Large intestine (tissue), 3 donors: ENCODE measurements around the gene RPL19. TPM values are rescaled to one million over a fixed set of nuclear protein-coding genes. Genes with fewer than 3 reads are reported as not detected.

Source experiments
- DNase-seq, 2 donors: peaks; one replicate each; pipeline versions ENCODE4 v3.0.0 to v3.0.0-alpha.2; 2013
- H3K27ac ChIP-seq: one replicate; pipeline ENCODE4 v1.5.1; 2013; ENCODE audit warnings: low read length
- H3K27me3 ChIP-seq: 2 replicates; pipeline ENCODE4 v1.6.1; 2013; ENCODE audit warnings: low read length; ENCODE audit not compliant: control insufficient read depth, insufficient read depth
- H3K36me3 ChIP-seq: 2 replicates; pipeline ENCODE4 v1.6.1; 2013; ENCODE audit warnings: low read length; ENCODE audit not compliant: control insufficient read depth, insufficient read depth
- H3K4me1 ChIP-seq: one replicate; pipeline ENCODE4 v1.6.1; 2013; ENCODE audit warnings: low read length; ENCODE audit not compliant: control insufficient read depth, insufficient read depth
- H3K4me3 ChIP-seq: one replicate; pipeline ENCODE4 v1.5.1; 2013; ENCODE audit warnings: low read length
- H3K9me3 ChIP-seq: one replicate; pipeline ENCODE4 v1.6.1; 2013; ENCODE audit warnings: mild to moderate bottlenecking, low read depth, low read length, moderate library complexity; ENCODE audit not compliant: control insufficient read depth
- WGBS: methylation state at CpG from one replicate; pipeline ENCODE4 v1.1.5; 2013; ENCODE audit warnings: low lambda C conversion rate; ENCODE audit not compliant: insufficient coverage; 5-methylcytosine and 5-hydroxymethylcytosine counted together
- polyA plus RNA-seq: library from polyadenylated mRNA; unstranded; fragments of 120-200 nt; gene quantifications from one replicate; pipeline ENCODE4 v1.2.1, GENCODE V29; 2013

RPL19 gene
- polyA plus RNA-seq, 1 donor: 2,491 TPM

- DNase-seq: no peak
- Histone ChIP-seq H3K27ac (no peak overlapping the region), H3K4me1 (peaks cover 13% of the 10 kb centered on the region), H3K36me3 (peaks cover 14% of the 10 kb centered on the region), H3K9me3 (peaks cover 3% of the 10 kb centered on the region), H3K4me3 (no peak overlapping the region), H3K27me3 (peaks cover 35% of the 10 kb centered on the region)
- 60% methylated on average over 1 of the region's 8 CpGs for WGBS
Measured at GRCh38 chr17:39208893-39209292, 8.8 kb downstream of the RPL19 start.

GRCh38 chr17:39209317-39210092, 9.4 kb downstream of the RPL19 start:
- peak; percentile 51 to 62 for DNase-seq
- H3K27ac ChIP-seq: no peak overlapping the region
- no CpG with 5 or more reads among the region's 39 CpGs for WGBS
- peak overlapping the region; percentile 16 for H3K4me3 ChIP-seq
- peaks cover 3% of the 10 kb centered on the region for H3K9me3 ChIP-seq
- H3K27me3 ChIP-seq: peaks cover 39% of the 10 kb centered on the region
- H3K36me3 ChIP-seq: peaks cover 8% of the 10 kb centered on the region
- peaks cover 13% of the 10 kb centered on the region for H3K4me1 ChIP-seq

DNA sequence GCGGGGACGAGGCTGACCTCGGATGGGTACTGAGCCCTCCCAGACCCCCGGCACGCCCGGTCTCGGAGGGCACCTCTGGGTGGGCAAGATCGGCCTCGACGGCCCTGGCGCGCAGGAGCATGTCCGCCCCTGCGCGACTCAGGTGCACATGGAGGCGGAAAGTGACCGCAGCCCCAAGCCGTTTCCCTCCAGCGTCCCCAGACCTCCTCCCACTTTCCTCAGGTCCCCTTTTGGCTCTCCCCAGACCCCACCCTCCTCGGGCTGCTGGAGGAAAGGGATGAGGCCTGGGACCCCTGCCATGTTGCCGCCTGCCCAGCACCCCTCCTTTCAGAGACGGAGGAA, 10.0 kb downstream of the RPL19 start:
- Histone ChIP-seq H3K27me3 (peaks cover 44% of the 10 kb centered on the region), H3K4me3 (peak overlapping the region; percentile 16), H3K4me1 (peaks cover 13% of the 10 kb centered on the region), H3K27ac (no peak overlapping the region), H3K36me3 (peaks cover 2% of the 10 kb centered on the region), H3K9me3 (peaks cover 3% of the 10 kb centered on the region)
- DNase-seq: no peak
- no CpG with 5 or more reads among the region's 22 CpGs for WGBS

DNA sequence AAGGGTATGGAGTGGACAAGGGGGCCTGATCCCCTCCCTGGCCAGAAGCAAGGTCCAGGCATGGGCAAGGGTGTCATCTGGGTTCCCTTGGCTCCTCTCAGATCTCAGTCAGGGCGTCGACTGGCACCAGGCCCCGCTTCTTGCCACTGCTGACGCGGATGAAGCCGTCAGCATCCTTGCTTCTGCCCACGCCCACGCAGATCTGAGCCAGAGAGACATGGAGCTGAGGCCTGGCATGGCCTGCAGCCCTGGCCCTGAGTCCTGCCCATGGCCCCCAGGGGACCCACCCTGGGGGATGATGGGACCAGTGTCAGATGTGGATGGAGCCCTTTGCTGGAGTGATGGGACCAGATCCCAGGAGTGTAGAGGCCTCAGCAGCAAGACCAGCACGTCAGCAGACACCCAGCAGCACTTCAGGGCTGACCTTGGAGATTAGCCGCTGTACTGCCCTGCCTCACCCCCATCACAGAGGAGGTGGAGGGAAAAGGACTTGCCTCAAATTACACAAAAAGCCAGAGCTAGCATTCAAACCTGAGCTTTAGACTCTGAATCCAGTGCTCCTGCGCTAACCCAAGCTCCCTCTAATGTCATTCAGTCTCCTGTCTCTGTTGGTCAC, 12.2 kb downstream of the RPL19 start:
- H3K27me3 ChIP-seq: peaks cover 60% of the 10 kb centered on the region
- no peaks in the 10 kb centered on the region for H3K36me3 ChIP-seq
- H3K4me3 ChIP-seq: no peak overlapping the region
- peaks cover 13% of the 10 kb centered on the region for H3K4me1 ChIP-seq
- H3K27ac ChIP-seq: no peak overlapping the region
- DNase-seq: no peak
- H3K9me3 ChIP-seq: peaks cover 3% of the 10 kb centered on the region
- WGBS: no CpG with 5 or more reads among the region's 11 CpGs

DNA sequence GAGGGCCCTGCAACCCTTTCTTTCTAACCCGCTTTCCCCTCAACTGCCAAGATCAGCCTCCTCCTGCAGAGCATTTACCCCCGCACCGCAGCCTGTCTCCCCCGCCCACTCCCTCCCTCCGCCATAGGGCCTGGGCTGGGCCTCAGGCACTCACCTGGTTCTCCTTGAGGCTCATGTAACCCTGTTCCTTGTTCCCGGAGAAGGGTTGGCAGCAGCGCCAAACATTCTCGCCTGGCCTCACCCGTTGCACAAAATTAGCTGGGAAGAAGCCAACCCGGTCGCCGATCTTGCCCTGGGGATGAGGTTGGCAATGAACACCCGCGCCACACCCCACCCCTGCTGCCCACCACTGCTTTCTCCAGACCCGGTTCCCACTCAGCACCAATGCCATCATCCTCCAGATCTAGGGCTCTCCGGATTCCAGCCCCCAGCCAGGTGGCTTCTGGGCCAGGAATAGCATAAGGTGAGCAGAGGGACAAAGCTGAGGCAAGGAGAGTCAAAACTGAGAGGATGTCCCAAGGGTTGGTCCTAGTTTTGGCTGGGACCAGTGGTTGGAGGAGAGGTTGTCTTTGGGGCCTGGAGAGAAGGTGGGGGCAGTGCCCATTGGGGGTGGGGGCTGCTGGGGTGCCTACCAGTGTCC, 12.9 kb downstream of the RPL19 start:
- DNase-seq: no peak
- peaks cover 13% of the 10 kb centered on the region for H3K4me1 ChIP-seq
- no peak overlapping the region for H3K4me3 ChIP-seq
- H3K27ac ChIP-seq: no peak overlapping the region
- WGBS: no CpG with 5 or more reads among the region's 16 CpGs
- H3K27me3 ChIP-seq: peaks cover 65% of the 10 kb centered on the region
- H3K36me3 ChIP-seq: no peaks in the 10 kb centered on the region
- peaks cover 3% of the 10 kb centered on the region for H3K9me3 ChIP-seq

GRCh38 chr17:39213852-39214251, 13.8 kb downstream of the RPL19 start:
- H3K36me3 ChIP-seq: no peaks in the 10 kb centered on the region

GRCh38 chr17:39217734-39218369, 17.8 kb downstream of the RPL19 start:
- Histone ChIP-seq H3K27me3 (peaks cover 55% of the 10 kb centered on the region), H3K36me3 (no peaks in the 10 kb centered on the region), H3K4me3 (no peak overlapping the region), H3K4me1 (no peaks in the 10 kb centered on the region), H3K27ac (no peak overlapping the region), H3K9me3 (no peaks in the 10 kb centered on the region)
- WGBS: no CpG with 5 or more reads among the region's 24 CpGs
- DNase-seq: no peak

More at GRCh38 chr17:39213852-39214251, 13.8 kb downstream of the RPL19 start:
- H3K27me3 ChIP-seq: peaks cover 64% of the 10 kb centered on the region
- no peak overlapping the region for H3K4me3 ChIP-seq
- peaks cover 3% of the 10 kb centered on the region for H3K9me3 ChIP-seq
- H3K27ac ChIP-seq: no peak overlapping the region
- no CpG with 5 or more reads among the region's 9 CpGs for WGBS
- H3K4me1 ChIP-seq: peaks cover 13% of the 10 kb centered on the region
- DNase-seq: no peak

DNA sequence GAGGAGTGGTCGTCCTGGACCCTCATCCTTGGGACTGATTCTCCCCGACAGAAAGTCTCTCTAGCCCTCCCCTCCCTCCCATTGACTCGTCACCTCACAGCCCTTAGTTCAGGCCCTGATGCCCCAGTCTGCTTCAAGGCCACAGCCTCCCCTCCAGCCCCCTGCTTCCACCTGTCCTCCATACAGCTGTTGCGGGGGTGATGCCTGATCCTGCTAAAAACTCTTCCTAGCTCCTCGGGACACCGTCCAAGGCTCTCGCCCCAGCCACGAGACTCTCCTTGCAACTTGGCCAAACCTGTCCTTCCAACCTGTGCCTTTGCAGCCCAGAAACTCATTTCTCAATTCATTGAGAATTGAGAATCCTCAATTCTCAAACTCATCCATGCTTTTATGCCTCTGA, 18.8 kb downstream of the RPL19 start:
- Histone ChIP-seq H3K9me3 (no peaks in the 10 kb centered on the region), H3K4me3 (no peak overlapping the region), H3K27ac (no peak overlapping the region), H3K4me1 (no peaks in the 10 kb centered on the region), H3K27me3 (peaks cover 62% of the 10 kb centered on the region), H3K36me3 (no peaks in the 10 kb centered on the region)
- no CpG with 5 or more reads among the region's 8 CpGs for WGBS
- DNase-seq: no peak

DNA sequence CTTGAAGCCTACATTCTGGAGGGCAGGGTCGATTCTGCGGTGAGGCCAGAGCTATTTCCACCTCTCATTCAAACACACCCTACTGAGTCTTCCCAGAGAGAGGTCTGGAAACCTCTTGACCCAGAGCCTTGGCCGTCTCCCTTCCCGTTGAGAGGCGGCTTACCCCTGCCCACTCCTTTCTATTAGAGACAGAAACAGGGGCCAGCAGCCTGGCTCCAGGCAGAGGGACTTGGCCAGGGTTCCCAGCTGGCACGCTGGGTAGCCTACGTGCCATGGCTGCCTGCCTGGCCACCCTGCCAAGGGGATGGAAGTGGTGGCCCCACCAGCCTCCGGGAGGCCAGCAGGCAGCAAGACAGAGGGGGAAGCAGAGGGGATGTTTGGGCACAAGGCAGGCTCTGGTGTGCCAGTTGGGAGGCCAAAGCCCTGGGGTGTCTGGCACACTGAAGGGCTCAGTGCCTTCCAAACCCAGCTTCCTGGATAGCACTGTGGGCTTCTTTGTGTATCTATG, 19.6 kb downstream of the RPL19 start:
- Histone ChIP-seq H3K4me1 (peaks cover under 1% of the 10 kb centered on the region), H3K27me3 (peaks cover 64% of the 10 kb centered on the region), H3K36me3 (no peaks in the 10 kb centered on the region), H3K9me3 (no peaks in the 10 kb centered on the region), H3K4me3 (no peak overlapping the region), H3K27ac (no peak overlapping the region)
- DNase-seq: no peak
- WGBS: no CpG with 5 or more reads among the region's 8 CpGs

DNA sequence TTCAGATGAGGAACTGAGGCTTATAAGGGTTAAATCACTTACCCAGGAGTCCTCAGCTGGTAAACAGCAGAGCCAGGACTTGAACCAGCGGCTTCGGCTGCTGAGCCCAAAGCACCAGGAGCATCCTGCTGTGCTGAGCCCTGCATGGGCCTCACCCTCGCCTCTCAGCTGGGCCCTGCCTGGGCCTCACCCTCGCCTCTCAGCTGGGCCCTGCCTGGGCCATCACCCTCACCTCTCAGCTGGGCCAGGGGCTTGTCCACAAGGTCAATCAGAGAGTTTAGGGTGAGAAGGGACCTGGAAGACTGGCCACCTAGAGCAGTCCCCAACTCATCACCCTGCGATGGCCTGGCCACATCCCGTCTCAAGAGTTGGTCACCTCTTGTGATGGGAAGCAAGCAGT, 21.5 kb downstream of the RPL19 start:
- peaks cover 69% of the 10 kb centered on the region for H3K27me3 ChIP-seq
- H3K36me3 ChIP-seq: no peaks in the 10 kb centered on the region
- H3K9me3 ChIP-seq: no peaks in the 10 kb centered on the region
- H3K4me1 ChIP-seq: peaks cover 2% of the 10 kb centered on the region
- no peak overlapping the region for H3K27ac ChIP-seq
- no peak overlapping the region for H3K4me3 ChIP-seq
- WGBS: no CpG with 5 or more reads among the region's 6 CpGs
- no peak for DNase-seq
